GM19240 (cell line): ENCODE measurements around the gene TIMP3.

Source experiments
- DNase-seq: peaks from one replicate; pipeline ENCODE4 v3.0.0; 2011; ENCODE audit warnings: low spot score; ENCODE audit not compliant: insufficient read length

Gene TIMP3

GRCh38 chr22:32880505-32880892 is 79.0 kb downstream of the TIMP3 start:
- no peak for DNase-seq

GRCh38 chr22:32880893-32881596 is 79.5 kb downstream of the TIMP3 start:
- no peak for DNase-seq

DNA sequence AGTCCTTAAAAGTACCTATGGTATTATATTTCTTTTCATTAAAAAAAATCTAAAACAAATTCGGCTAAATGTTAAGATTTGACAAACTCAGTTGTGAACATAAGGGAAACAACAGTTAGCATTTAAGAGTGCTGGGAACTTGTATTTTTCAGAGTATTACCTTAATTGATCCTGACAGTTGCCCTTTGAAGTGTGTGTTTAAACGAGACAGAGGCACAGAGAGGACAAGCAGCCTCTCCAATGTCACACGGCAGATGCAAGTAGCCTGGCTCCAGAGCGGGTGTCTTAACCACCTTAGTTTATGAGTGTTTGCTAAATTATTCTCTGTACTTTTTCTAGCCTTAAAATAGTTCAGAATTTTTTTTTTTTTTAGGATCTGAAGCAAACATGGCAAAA is 80.9 kb downstream of the TIMP3 start:
- no peak for DNase-seq

GRCh38 chr22:32882774-32883530 is 81.4 kb downstream of the TIMP3 start:
- no peak for DNase-seq

DNA sequence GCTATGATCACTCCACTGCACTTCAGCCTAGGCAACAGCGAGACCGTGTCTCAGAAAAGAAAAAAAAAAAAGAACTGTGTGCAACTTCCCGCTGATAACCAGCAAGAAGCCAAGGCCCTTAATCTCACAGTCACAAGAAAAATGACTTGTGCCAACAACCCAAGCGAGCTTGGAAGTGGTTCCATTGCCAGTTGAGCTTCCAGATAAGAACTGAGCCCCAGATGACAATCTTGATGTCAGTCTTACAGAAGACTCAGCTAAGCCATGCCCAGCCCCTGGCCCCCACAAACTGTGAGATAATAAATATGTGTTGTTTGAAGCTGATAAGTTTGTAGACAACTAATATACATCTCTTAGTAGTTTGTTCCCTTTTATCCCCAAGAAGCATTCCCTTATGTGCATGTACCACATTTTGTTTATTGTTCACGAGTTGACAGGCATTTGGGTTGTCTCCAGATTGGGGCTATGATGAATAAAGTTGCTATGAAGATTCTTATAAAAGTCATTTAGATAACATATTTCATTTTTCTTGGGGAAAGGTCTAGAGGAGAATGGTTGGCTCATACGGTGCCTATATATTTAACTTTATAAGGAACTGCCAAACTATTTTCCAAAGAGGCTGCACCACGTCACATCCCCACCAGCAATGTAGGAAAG is 85.9 kb downstream of the TIMP3 start:
- DNase-seq = no peak

GRCh38 chr22:32888976-32889375 is 87.5 kb downstream of the TIMP3 start:
- no peak for DNase-seq

DNA sequence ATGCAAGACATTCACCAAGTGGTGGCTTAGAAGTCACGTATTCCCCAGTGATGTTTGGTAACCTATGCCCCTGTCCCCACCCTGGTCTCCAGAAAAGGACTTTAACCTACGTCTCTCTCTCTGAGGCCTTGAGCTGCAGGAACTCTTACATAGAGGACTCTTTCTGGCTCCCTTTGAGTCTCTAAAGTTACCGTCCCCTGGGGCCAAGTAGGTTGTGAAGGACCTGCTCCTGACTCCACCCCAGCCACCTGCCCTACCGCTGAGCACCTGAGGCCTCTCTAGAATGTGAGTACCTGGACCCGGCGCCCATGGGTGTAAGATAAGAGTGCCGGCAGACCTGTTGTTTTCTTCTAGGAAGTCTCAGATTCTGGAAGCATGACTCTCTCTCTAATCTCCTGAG is 95.4 kb downstream of the TIMP3 start:
- DNase-seq = no peak

GRCh38 chr22:32897400-32897799 is 95.9 kb downstream of the TIMP3 start:
- DNase-seq = no peak

DNA sequence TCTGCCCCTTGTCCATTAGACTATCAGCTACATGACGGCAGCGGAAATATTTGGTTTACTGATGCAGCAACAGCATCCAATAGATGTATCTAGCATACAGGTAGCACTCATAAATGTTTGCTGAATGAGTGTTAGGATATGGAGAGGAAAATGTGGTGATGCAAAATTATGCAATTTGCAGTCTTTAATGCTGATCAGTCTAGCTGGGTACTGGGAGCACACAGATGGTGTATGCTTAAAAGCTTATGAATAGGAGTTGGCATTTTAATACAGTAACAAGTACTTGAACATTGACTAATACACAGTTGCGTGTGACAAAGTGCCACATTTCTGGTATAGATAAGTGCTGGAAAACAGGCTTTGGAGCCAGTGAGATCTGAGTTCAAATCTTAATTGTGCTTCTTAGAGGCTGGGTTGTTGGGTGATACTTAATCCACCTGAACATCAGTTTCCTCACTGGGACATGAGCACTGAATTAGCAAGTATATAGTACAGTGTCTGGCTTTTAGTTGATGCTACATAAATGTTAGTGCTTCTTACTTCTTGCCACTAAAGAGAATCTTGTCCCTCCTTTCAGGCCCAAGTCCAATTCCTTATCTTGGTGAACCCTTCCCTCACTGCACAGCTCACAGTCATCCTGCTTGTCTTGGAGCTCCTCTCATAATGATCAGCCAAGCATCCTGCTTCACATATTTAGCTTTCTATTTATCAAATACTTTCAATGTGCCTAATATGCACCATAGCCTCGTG is 99.6 kb downstream of the TIMP3 start:
- DNase-seq = no peak

GRCh38 chr22:32901925-32902324 is 100.4 kb downstream of the TIMP3 start:
- DNase-seq = no peak

GRCh38 chr22:32903507-32903906 is 102.0 kb downstream of the TIMP3 start:
- no peak for DNase-seq

- no peak for DNase-seq
Observed at GRCh38 chr22:32904044-32904443, 102.5 kb downstream of the TIMP3 start.

DNA sequence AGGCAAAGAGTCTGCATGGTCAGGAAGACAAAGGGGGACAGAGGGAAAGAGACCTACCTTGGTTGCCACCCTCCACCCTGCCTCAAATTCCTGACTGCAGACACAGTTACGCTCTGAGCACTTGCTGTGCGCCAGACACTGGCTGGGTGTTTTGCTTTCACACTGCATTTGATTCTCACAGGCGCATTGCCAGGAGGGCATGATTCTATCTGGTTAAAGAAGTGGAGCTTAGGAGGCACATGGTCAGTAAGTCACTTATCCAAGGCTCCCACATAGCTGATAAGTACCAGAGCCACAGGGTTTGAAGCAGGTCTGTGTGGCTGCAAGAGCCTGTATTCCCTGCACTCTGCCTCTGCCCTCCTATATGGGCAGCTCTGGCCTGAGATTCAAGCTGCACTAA is 103.9 kb downstream of the TIMP3 start:
- no peak for DNase-seq

DNA sequence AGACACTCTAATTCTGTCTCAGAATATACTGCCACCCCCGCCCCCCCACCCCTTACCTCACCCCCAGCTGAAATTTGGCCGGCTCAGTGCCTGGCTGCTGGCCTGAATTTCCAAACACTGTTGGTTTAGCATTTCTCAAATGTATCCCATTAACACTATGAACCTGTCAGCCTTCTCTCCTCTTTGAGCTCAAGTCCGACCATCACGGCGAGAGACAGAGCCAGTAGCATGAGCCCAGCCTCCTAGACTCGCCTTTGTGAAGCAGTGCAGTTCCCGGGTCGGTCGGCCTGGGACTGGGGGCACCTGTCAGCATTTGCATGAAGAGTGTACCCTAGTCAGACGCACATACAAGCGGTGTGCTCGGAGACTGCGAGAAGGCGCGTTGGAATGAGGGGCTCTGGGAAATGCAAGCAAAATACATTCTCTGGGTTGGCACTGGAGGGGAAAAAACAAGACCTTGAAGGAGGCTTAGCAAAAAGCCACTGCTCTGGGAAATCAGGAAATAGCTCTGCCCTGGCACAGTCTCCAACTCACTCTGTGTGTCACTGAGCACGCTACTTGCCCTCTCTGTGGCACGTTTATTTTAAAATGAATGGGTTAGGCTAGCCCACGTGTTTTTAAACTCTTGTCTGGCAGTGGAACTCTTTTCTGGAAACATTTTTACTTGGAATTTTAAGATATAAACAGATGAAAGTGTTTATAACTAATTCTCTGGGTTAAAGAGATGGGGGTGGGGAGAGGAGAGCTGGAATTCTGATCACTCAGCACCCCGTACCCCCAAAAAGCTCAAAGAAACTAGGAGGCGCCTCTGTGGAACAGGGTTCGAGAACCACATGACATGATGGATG is 108.3 kb downstream of the TIMP3 start:
- no peak for DNase-seq

DNA sequence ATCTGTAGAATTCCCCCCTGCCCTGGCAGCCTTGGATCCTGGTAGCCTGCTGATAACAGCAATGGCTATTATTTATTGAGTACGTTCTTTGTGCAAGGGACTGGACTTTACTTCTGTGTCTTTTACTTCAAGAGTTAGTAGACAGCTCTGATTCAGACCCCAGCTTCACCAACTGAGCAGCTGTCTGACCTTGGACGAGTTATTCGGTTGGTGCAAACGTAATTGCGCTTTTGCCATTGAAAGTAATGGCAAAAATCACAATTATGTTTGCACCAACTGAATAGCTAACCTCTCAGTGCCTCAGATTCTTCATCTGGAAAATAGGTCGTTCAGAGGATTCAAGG is 108.9 kb downstream of the TIMP3 start:
- no peak for DNase-seq

- no peak for DNase-seq
Observed at GRCh38 chr22:32911503-32911902, 110.0 kb downstream of the TIMP3 start.
